Effector CD4-positive, alpha-beta T cell (primary cell): ENCODE results near the gene DCD.

Experiments used
- DNase-seq: peaks from one replicate; pipeline ENCODE4 v3.0.0-alpha.2; 2020

Gene DCD

GRCh38 chr12:54605138-54605970, 42.8 kb downstream of the DCD start:
- no peak for DNase-seq

GRCh38 chr12:54604436-54604835, 43.7 kb downstream of the DCD start:
- DNase-seq: no peak

- no peak for DNase-seq
Observed at GRCh38 chr12:54603872-54604271, 44.3 kb downstream of the DCD start.

- peak; percentile 43 for DNase-seq
Observed at GRCh38 chr12:54603173-54603814, 44.9 kb downstream of the DCD start.

GRCh38 chr12:54602661-54603060, 45.5 kb downstream of the DCD start:
- DNase-seq: no peak

- DNase-seq: no peak
Observed at GRCh38 chr12:54601841-54602240, 46.3 kb downstream of the DCD start.

GRCh38 chr12:54598970-54599369, 49.2 kb downstream of the DCD start:
- no peak for DNase-seq

GRCh38 chr12:54596526-54596946, 51.6 kb downstream of the DCD start:
- DNase-seq: peak; percentile 38

GRCh38 chr12:54595471-54595870, 52.7 kb downstream of the DCD start:
- no peak for DNase-seq
